Peyer's patch (tissue), 4 donors: ENCODE measurements around the gene EXOG. TPM values are rescaled to one million over a fixed set of nuclear protein-coding genes. Genes with fewer than 3 reads are reported as not detected.
"Not testable (repeated sequence)": the region's sequence is repeated elsewhere in the genome, so short reads cannot be mapped to it uniquely, and the experiment has no call there.

Experiments
- DNase-seq, 3 donors: peaks; one replicate each; pipeline ENCODE4 v3.0.0-alpha.2; 2017 to 2019
- H3K27ac ChIP-seq, 4 donors: fragments of 200-600 bp; sonication (generic); one replicate each; pipeline ENCODE4 v1.5.1; 2016 to 2019
- H3K27me3 ChIP-seq, 2 donors: fragments of 200-600 bp; sonication (generic); one replicate each; pipeline ENCODE4 v1.5.1; 2019
- H3K36me3 ChIP-seq, 3 donors: fragments of 200-600 bp; sonication (generic); one replicate each; pipeline ENCODE4 v1.5.1; 2016 to 2019
- H3K4me1 ChIP-seq, 4 donors: fragments of 200-600 bp; sonication (generic); one replicate each; pipeline ENCODE4 v1.5.1; 2016 to 2019
- H3K4me3 ChIP-seq, 4 donors: fragments of 200-600 bp; sonication (generic); 1 replicate in 3 of 4; 2 replicates in 1 of 4; pipeline ENCODE4 v1.5.1; 2016 to 2019; ENCODE audit warnings: mild to moderate bottlenecking in 1 of 4
- H3K9me3 ChIP-seq, 4 donors: fragments of 200-600 bp; sonication (generic); one replicate each; pipeline ENCODE4 v1.5.1; 2016 to 2019; ENCODE audit warnings: mild to moderate bottlenecking in 1 of 4
- CTCF ChIP-seq, 6 experiments: fragments of 450-650 bp in 4 of 6; fragments of 200-600 bp in 2 of 6; sonication (generic) in 1 of 6; IDR thresholded peaks; one replicate each; pipeline ENCODE4 v1.5.1; 2017 to 2019; ENCODE audit warnings: antibody characterized with exemption in 6 of 6, mild to moderate bottlenecking in 3 of 6, moderate library complexity in 1 of 6
- POLR2A ChIP-seq, 2 donors: fragments of 450-650 bp; IDR thresholded peaks; one replicate each; pipeline ENCODE4 v1.5.1; 2017; ENCODE audit warnings: antibody characterized with exemption in 2 of 2, mild to moderate bottlenecking in 2 of 2, moderate library complexity in 2 of 2
- total RNA-seq, 4 donors: library from RNA; depleted of rRNA; stranded (reverse); fragments of >200 nt; gene quantifications; one replicate each; pipeline ENCODE4 v1.1.0, GENCODE V29; 2016

The EXOG gene
- total RNA-seq, 4 donors from 2014 or later: 11.4 to 44.6 (median 17.2) TPM

- Histone ChIP-seq H3K36me3 (no peaks in the 10 kb centered on the region), H3K27ac (no peak overlapping the region), H3K27me3 (no peaks in the 10 kb centered on the region), H3K4me3 (no peak overlapping the region), H3K9me3 (no peaks in the 10 kb centered on the region), H3K4me1 (no peaks in the 10 kb centered on the region)
- TF ChIP-seq CTCF (IDR thresholded peaks at IDR 0.05) (no peak), POLR2A (IDR thresholded peaks at IDR 0.05) (no peak)
- peak in 2 of 3 donors; percentile 21 to 35 for DNase-seq
These were observed 69.4 kb downstream of the EXOG start for GRCh38 chr3:38565339-38566214.

- no peaks in the 10 kb centered on the region for H3K36me3 ChIP-seq
- no peaks in the 10 kb centered on the region for H3K9me3 ChIP-seq
- no peaks in the 10 kb centered on the region for H3K4me1 ChIP-seq
- no peak overlapping the region for H3K27ac ChIP-seq
- H3K27me3 ChIP-seq: no peaks in the 10 kb centered on the region
- no peak for TF ChIP-seq POLR2A (IDR thresholded peaks at IDR 0.05)
- TF ChIP-seq CTCF (IDR thresholded peaks at IDR 0.05): no peak
- DNase-seq: peak in 2 of 3 donors; percentile 25 to 37
- no peak overlapping the region for H3K4me3 ChIP-seq
These were observed 70.0 kb downstream of the EXOG start for GRCh38 chr3:38566215-38566528.

GRCh38 chr3:38566794-38567193, 70.7 kb downstream of the EXOG start:
- not testable (repeated sequence) for H3K4me3 ChIP-seq, H3K27ac ChIP-seq, H3K9me3 ChIP-seq, H3K36me3 ChIP-seq, H3K4me1 ChIP-seq, H3K27me3 ChIP-seq
- DNase-seq: peak in 2 of 3 donors; percentile 2 to 6

GRCh38 chr3:38567498-38567897, 71.4 kb downstream of the EXOG start:
- no peak overlapping the region for H3K4me3 ChIP-seq
- DNase-seq: peak in 2 of 3 donors; percentile 21 to 22

GRCh38 chr3:38573111-38573510, 77.0 kb downstream of the EXOG start:
- H3K27ac ChIP-seq: no peak overlapping the region
- no peaks in the 10 kb centered on the region for H3K36me3 ChIP-seq
- H3K4me1 ChIP-seq: no peaks in the 10 kb centered on the region
- DNase-seq: no peak
- H3K4me3 ChIP-seq: no peak overlapping the region
- TF ChIP-seq POLR2A (IDR thresholded peaks at IDR 0.05): no peak
- TF ChIP-seq CTCF (IDR thresholded peaks at IDR 0.05): no peak
- H3K27me3 ChIP-seq: no peaks in the 10 kb centered on the region
- no peaks in the 10 kb centered on the region for H3K9me3 ChIP-seq

More at GRCh38 chr3:38567498-38567897, 71.4 kb downstream of the EXOG start:
- no peak for TF ChIP-seq CTCF (IDR thresholded peaks at IDR 0.05)
- no peak for TF ChIP-seq POLR2A (IDR thresholded peaks at IDR 0.05)
- H3K4me1 ChIP-seq: no peaks in the 10 kb centered on the region
- H3K27ac ChIP-seq: no peak overlapping the region
- H3K27me3 ChIP-seq: no peaks in the 10 kb centered on the region
- no peaks in the 10 kb centered on the region for H3K9me3 ChIP-seq
- H3K36me3 ChIP-seq: no peaks in the 10 kb centered on the region

- Histone ChIP-seq H3K9me3 (no peaks in the 10 kb centered on the region), H3K27me3 (no peaks in the 10 kb centered on the region), H3K4me3 (no peak overlapping the region), H3K27ac (no peak overlapping the region), H3K4me1 (no peaks in the 10 kb centered on the region), H3K36me3 (no peaks in the 10 kb centered on the region)
- TF ChIP-seq POLR2A (IDR thresholded peaks at IDR 0.05) (no peak), CTCF (IDR thresholded peaks at IDR 0.05) (no peak)
- DNase-seq: peak in 2 of 3 donors; percentile 5 to 30
These were observed 77.4 kb downstream of the EXOG start for GRCh38 chr3:38573556-38573955.
